Kidney capillary endothelial cell (primary cell): ENCODE data around the gene DENND6B.
"Not testable (repeated sequence)": the region's sequence is repeated elsewhere in the genome, so short reads cannot be mapped to it uniquely, and the experiment has no call there.

Source experiments
- DNase-seq: peaks from one replicate; pipeline ENCODE4 v3.0.0-alpha.2; 2018; ENCODE audit warnings: low spot score

DENND6B gene

GRCh38 chr22:50289151-50289941 lies 37.5 kb downstream of the DENND6B start:
- no peak for DNase-seq

- no peak for DNase-seq
Observed at GRCh38 chr22:50287731-50288130, 39.1 kb downstream of the DENND6B start.

- no peak for DNase-seq
Observed at GRCh38 chr22:50286701-50287318, 40.0 kb downstream of the DENND6B start.

GRCh38 chr22:50286275-50286674 lies 40.5 kb downstream of the DENND6B start:
- no peak for DNase-seq

GRCh38 chr22:50285568-50286229 lies 41.1 kb downstream of the DENND6B start:
- DNase-seq, result no peak

GRCh38 chr22:50284479-50284878 lies 42.3 kb downstream of the DENND6B start:
- DNase-seq, result no peak

- no peak for DNase-seq
Observed at GRCh38 chr22:50283821-50284220, 43.0 kb downstream of the DENND6B start.

GRCh38 chr22:50282361-50283155 lies 44.3 kb downstream of the DENND6B start:
- no peak for DNase-seq

- no peak for DNase-seq
Observed at GRCh38 chr22:50281957-50282356, 44.9 kb downstream of the DENND6B start.

GRCh38 chr22:50281384-50281760 lies 45.4 kb downstream of the DENND6B start:
- no peak for DNase-seq

GRCh38 chr22:50280708-50281383 lies 46.0 kb downstream of the DENND6B start:
- DNase-seq, result no peak

- no peak for DNase-seq
Observed at GRCh38 chr22:50280022-50280707, 46.6 kb downstream of the DENND6B start.

GRCh38 chr22:50278956-50279619 lies 47.7 kb downstream of the DENND6B start:
- no peak for DNase-seq

GRCh38 chr22:50278461-50278860 lies 48.4 kb downstream of the DENND6B start:
- no peak for DNase-seq

- no peak for DNase-seq
Observed at GRCh38 chr22:50277761-50278160, 49.1 kb downstream of the DENND6B start.

GRCh38 chr22:50276143-50276542 lies 50.7 kb downstream of the DENND6B start:
- DNase-seq, result no peak

GRCh38 chr22:50275181-50276055 lies 51.4 kb downstream of the DENND6B start:
- no peak for DNase-seq

GRCh38 chr22:50274771-50275170 lies 52.0 kb downstream of the DENND6B start:
- DNase-seq, result no peak

- no peak for DNase-seq
Observed at GRCh38 chr22:50274311-50274710, 52.5 kb downstream of the DENND6B start.

GRCh38 chr22:50273781-50274180 lies 53.0 kb downstream of the DENND6B start:
- not testable (repeated sequence) for DNase-seq
